ENCODE measurements around the gene SIRPG. TPM values are rescaled to one million over a fixed set of nuclear protein-coding genes. Genes with fewer than 3 reads are reported as not detected.

SIRPG gene
- total and polyA plus RNA-seq, 2 of the 8 experiments (the other 6 are each of a cell fraction or from before 2014, with no cell fraction given), result 0.08 TPM; not detected in 1

- TF ChIP-seq SUZ12 (IDR thresholded peaks at IDR 0.05; ENCODE audit: low read length) (no peak), CTBP2 (IDR thresholded peaks at IDR 0.05; ENCODE audit: borderline replicate concordance, insufficient read depth, insufficient read length, low read length) (no peak), RAD21 (IDR thresholded peaks at IDR 0.05 in 1 of 2, conservative IDR thresholded peaks at IDR 0.05 in 1 of 2; ENCODE audit: low read depth in 2 of 2, low read length in 2 of 2) (no peak), BRCA1 (IDR thresholded peaks at IDR 0.05; ENCODE audit: low read depth, low read length) (no peak), TEAD4 (IDR thresholded peaks at IDR 0.05; ENCODE audit: low read depth, low read length) (no peak)
Observed at GRCh38 chr20:1632178-1632577, 25.4 kb downstream of the SIRPG start (continued).
